ENCODE results near the gene AFAP1L2.
"Not testable (repeated sequence)": the region's sequence is repeated elsewhere in the genome, so short reads cannot be mapped to it uniquely, and the experiment has no call there.

Gene AFAP1L2

GRCh38 chr10:114342976-114343375, 61.3 kb downstream of the AFAP1L2 start:
- in situ Hi-C loops (cut with MboI; ENCODE audit: low sequenced_read_pairs): no loop called here

DNA sequence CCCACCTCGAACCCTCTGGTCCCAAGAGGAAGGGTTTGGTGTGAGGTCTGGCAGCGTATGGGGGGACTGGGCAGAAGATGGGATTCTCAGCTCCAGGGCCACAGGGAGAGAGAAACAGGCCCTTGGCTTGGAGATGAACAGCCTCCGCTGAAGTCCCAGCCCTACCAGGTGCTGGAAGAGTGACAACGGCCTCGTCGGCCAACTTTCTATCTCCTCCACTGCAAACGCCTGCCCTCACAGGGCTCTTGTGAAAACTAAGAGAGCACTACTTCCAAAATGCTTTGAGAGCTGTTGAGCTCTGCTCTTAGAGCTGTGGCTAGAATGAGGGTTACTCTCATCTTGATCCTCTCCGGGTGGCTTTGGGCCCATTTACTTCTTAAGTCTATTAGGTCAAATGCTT, 63.5 kb downstream of the AFAP1L2 start:
- in situ Hi-C loops (cut with MboI; ENCODE audit: low sequenced_read_pairs): no loop called here

- in situ Hi-C loops (cut with MboI; ENCODE audit: low sequenced_read_pairs): no loop called here
Observed at GRCh38 chr10:114337510-114338462, 66.5 kb downstream of the AFAP1L2 start.

DNA sequence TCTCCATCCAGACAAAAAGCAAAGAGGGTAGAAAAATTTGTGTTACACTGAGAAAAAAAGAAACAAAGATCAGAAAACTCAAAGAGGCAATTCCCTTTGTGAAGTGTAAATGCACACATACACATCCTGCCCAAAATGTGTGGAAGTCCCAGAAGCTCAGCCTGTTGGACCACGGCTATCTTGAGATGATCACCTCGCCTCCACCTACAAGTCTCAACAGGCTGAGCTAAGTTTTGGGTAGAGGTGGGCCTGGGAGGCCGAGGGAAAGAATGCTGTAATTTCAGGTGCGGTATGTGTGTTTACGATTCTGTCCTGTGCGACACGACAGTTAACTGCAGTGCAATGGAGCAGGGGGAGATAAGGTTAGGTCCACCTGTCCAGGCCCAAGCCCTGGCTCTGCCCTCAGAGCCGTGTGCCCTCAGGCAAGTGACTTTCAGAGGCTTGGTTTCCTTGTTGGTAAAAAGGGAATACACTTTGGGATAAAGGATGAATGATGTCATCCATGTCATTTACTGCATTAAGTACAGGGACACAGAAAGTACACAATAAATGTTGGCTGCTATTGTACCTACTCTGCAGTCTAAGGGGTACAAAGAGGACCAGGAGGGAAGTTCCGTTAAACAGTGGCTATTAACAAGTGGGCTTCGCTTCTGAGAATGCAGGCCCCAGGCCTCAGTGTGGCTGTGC, 67.3 kb downstream of the AFAP1L2 start:
- in situ Hi-C loops (cut with MboI; ENCODE audit: low sequenced_read_pairs): no loop called here

DNA sequence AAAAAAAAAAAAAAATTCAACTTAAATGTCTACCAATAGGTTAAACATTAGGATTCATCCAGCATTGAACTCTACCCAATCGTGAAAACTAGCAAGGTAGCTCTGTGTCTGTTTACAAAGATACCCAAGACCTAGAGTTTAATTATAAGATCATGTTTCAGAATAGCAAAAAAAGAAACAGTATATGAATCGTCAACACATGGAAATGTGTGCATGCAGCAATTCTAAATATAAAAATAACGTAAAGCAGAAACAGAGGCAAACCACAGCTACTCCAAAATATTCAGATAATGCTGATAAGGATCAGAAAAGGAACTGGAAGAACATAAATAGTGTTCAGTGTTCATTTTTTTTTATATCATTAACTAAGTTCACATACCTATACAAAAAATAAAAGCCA, 68.7 kb downstream of the AFAP1L2 start:
- in situ Hi-C loops (cut with MboI; ENCODE audit: low sequenced_read_pairs): no loop called here

DNA sequence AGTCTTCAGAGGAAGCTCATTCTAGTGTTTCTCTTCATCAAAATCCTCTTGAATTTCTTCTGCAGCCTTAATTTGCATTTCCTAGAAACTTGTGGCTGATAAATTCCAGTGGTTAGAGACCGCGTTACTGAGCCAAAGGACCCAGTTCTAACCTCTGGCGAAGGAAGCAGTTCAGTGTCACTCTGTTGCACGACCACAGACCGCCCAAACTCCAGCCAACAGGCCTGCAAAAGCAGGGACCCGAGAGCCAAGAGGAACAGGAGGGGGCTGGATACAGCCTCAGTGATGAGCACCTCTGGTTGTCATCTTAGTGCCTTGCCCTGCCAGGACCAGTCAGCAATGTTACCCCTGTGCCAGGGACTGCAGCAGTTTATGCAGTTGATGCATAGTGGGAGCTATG, 70.0 kb downstream of the AFAP1L2 start:
- in situ Hi-C loops (cut with MboI; ENCODE audit: low sequenced_read_pairs): no loop called here

GRCh38 chr10:114333441-114333840, 70.9 kb downstream of the AFAP1L2 start:
- in situ Hi-C loops (cut with MboI; ENCODE audit: low sequenced_read_pairs): not testable (repeated sequence)

DNA sequence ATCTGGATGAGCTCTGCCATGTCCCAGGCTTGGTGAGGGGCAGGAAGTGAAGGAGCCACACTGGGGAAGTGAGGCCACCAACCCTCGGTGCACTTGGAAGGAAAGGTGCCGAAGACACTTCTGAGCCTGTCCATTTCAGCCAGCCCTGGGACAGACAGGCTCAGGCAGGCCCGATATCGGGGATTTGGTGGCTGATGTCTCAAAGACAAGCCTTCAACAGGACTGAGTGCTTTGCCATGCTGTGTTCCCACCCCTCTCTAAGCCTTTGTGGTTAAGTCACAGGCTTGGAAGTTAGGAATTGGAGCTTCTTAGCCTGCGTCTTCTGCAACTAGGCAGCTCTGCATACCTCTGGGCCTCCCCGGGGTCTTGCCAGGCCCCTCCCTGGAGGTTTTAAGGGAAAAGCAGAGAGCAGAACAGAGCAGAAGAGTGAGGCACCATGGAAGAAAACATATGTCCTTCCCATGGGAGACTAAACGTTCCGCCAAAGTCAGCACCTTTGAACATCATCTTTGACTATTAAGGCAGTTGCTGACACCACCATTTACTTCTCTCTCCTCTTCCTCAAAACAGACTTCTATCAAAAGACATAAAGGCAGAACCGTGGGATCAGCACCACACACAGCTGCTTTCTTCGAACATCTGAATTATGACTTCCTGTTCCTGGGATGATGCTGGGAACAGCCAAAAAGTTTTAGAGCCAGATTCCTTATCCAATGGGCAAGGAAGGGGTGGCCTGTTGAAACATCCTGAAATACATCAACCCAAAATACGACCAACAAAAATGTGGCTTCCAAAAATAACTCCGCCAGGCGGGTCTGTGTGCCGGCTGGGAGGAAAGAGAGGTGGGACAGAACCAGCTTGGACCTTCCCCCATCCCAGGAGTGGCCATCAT, 71.8 kb downstream of the AFAP1L2 start:
- in situ Hi-C loops (cut with MboI; ENCODE audit: low sequenced_read_pairs): no loop called here

- in situ Hi-C loops (cut with MboI; ENCODE audit: low sequenced_read_pairs): no loop called here
Observed at GRCh38 chr10:114329634-114330365, 74.5 kb downstream of the AFAP1L2 start.

- in situ Hi-C loops (cut with MboI; ENCODE audit: low sequenced_read_pairs): no loop called here
Observed at GRCh38 chr10:114328874-114329273, 75.4 kb downstream of the AFAP1L2 start.

- in situ Hi-C loops (cut with MboI; ENCODE audit: low sequenced_read_pairs): no loop called here
Observed at GRCh38 chr10:114328441-114328812, 75.9 kb downstream of the AFAP1L2 start.

DNA sequence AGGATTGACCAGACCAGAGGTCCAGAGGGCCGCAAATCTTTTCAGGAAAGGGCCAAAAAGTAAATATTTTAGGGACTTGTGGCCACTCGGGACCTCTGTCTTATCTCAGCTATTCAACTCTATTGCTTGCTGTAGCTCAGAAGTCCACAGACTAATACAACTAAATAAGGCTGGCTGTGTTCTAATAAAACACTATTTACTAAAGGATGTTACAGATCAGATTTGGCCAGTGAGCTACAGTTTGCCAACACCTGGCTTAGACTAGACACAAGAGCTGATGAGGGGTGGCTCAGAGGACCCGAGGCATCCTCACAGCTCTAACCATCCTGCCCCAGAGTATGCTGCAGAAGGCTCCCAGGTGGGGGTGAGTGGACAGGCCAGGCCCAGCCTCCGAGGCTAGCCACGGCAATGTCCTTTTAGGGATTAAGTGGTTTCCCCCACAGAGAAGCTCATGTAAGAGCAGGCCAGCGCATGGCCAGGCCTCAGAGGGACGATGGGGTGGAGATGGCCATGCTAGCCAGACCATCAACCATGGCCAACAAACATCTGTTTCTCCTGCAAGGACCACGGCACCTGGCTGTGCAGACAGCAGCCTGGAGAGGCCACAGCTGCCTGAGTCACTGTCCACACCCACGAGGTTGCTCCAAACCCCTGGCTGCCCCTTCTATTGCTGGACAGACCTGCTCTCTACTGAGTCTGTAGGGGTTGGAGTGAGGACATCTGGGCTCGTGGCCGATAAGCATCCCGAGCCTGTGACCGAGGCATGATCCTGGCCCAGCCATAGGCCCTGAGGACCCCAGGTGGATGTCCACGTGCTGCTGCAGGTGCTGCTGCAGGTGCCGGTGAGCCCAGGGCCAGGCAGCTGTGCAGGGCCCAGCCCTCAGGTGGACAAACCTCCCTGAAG, 76.5 kb downstream of the AFAP1L2 start:
- in situ Hi-C loops (cut with MboI; ENCODE audit: low sequenced_read_pairs): no loop called here

DNA sequence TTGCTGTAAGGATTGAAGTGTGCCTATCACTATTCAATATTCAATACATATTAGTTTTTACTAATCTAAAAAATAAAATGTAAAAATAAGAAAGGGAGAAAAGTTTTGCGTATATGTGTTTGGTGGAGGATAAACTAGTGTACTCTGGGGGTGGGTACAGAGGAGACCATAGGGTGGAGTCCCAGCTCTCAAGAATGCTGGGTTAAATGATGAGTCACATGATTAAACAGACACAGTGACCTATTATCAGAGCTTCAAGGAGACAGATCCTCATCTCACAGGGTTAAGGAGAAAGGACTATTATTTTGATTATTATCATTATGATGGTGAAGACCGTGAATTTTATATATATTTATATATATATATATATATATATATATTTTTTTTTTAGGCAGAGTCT, 77.5 kb downstream of the AFAP1L2 start:
- in situ Hi-C loops (cut with MboI; ENCODE audit: low sequenced_read_pairs): no loop called here

GRCh38 chr10:114323023-114323422, 81.3 kb downstream of the AFAP1L2 start:
- in situ Hi-C loops (cut with MboI; ENCODE audit: low sequenced_read_pairs): loop anchor here (25.0 kb wide), 1 partner anchor 464 kb away; no protein-coding TSS in a partner anchor

DNA sequence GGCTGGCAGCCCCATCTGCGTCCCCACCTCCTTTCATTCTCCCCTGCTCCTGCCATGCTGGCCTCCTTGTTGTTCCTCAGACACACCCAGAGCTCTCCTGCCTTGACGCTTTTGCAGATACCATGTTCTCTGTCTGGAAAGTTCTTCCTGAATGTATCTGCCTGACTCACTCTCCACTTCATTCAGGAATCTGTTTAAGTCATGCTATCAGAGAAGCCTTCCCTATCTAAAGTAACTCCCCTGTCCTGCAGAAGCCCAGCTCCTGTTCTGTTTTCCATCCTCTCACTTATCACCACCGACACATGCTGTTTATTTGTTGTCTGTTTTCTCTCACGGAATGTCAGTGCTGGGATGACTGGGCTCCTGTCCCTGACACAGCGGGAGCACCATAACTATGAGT, 82.0 kb downstream of the AFAP1L2 start:
- in situ Hi-C loops (cut with MboI; ENCODE audit: low sequenced_read_pairs): loop anchor here (25.0 kb wide), 1 partner anchor 465 kb away; no protein-coding TSS in a partner anchor

GRCh38 chr10:114320249-114321116, 83.8 kb downstream of the AFAP1L2 start:
- in situ Hi-C loops (cut with MboI; ENCODE audit: low sequenced_read_pairs): loop anchor here (25.0 kb wide), 1 partner anchor 467 kb away; no protein-coding TSS in a partner anchor

DNA sequence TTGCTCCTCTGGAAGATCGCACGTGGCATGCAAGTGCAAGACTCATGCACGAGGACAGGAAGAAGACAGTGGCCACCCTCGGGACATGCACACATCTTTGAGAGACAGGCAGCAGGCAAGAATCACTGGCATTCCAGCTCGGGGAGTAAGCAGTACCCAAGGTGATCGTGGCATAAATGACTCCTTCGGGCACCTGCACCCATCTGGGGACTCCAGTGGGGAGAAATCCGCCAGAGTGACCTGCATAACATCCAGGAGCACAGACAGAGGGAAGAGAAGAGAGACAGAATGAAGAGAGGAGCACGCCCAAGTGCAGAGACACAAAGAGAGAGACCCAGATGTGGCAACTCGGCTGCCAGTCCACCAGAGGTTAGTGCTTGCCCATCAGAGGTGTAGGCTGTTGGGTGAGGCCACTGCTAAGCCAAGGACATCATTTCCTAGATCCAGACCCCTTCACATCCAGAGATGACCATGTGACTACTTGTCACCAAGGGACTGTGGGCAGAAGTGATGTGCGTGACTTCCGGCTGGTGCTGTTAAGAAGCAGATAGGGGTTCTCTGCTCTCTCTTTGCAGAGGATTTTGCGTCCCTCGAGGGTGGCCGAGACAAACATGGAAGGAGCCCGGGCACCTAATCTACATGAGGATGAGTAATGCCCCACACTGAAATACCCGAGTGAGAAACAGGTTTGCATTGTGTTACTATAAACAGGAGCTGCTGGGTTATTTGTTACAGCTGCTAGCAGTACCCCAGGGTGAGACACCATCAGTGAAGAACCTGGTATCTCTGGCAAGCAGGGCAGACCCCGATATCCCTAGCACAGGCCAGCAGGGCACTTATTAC, 84.7 kb downstream of the AFAP1L2 start:
- in situ Hi-C loops (cut with MboI; ENCODE audit: low sequenced_read_pairs): loop anchor here (25.0 kb wide), 1 partner anchor 468 kb away; no protein-coding TSS in a partner anchor

All from HL-60/S4 treated with phorbol 12-myristate 13-acetate at 8.2 ng/mL for 4 days and 3 days (cell line).